HG03354 (cell line): Measurements from ENCODE around the gene CPNE5.

Experiments
- ATAC-seq: cut with Tn5 transposase; IDR thresholded peaks from one replicate; pipeline ENCODE4 v1.9.1; 2021; ENCODE audit warnings: mild to moderate bottlenecking; ENCODE audit not compliant: unreplicated experiment, poor library complexity, severe bottlenecking

The CPNE5 gene

DNA sequence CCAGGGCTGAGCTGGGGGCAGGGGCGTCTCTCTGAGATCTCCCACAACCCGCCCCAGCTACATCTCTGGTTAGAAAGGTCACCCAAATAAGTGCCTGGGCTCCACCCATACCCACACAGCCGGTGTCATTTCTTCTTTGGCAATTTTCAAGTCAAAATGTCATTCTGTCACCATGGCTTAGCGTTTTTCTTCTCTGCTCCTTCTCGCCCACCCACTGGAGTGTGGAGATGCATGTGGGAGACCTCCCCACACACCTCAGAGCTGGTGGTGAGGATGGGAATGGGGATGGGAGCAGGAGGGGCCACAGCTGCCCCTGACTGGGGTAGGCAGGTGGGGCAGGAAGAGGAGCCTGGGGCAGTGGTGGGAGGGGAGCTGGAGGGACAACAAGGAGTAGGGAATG is 63.1 kb downstream of the CPNE5 start:
- no peak for ATAC-seq

DNA sequence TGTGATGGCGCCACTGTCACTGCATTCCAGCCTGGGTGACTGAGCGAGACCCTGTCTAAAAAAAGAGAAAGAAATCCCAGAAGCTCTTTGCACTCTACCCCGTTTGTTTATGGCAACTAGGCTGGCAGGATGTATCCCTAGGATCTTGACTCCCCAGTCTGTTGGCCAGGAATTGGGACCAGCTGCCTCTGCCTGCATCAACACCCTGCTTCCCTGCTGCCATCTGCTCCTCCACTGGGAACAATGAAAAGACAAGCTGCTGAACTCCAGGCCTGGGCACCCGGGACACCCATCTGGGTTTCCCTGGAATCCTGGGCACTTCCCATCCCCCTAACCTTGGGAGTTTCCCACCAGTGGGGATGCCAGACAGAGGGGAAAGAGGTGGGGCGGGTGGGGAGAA is 64.9 kb downstream of the CPNE5 start:
- no peak for ATAC-seq

DNA sequence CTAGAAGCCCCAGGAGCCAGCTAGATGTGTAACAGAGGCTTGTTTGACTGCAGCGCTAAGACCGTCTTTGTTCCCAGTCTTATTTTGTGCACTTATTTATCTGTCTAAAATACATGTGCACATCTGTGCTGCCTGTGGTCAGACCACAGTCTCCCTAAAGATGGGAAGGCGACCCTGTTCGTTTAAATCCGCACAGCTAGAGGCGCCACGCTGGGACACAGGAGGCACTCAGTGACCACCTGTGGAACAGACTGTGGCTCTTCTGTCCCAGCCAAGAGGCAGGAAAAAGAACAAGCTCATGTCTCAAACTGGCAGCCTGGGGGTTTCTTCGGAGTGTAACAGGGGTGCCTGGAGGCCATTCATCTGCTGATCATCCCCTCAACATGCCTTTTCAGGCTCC is 66.8 kb downstream of the CPNE5 start:
- ATAC-seq: no peak

DNA sequence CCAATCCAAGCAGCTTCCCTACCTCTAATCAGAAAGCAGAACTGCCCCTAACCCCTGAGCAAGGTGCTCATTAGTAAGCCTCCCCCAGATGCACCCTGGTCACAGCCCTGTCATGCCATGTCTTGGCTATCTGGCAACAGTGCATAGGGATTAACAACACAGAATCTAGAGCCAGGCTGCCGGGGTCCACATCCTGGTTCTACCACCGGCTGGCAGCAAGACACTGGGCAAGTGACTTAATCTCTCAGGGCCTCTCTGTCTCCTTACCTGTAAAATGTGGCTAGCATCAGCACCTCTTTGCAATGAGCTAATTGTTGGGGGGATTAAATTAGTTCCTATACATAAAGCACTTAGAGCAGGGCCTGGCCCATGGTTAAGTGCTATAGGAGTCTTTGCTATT is 68.1 kb downstream of the CPNE5 start:
- no peak for ATAC-seq

DNA sequence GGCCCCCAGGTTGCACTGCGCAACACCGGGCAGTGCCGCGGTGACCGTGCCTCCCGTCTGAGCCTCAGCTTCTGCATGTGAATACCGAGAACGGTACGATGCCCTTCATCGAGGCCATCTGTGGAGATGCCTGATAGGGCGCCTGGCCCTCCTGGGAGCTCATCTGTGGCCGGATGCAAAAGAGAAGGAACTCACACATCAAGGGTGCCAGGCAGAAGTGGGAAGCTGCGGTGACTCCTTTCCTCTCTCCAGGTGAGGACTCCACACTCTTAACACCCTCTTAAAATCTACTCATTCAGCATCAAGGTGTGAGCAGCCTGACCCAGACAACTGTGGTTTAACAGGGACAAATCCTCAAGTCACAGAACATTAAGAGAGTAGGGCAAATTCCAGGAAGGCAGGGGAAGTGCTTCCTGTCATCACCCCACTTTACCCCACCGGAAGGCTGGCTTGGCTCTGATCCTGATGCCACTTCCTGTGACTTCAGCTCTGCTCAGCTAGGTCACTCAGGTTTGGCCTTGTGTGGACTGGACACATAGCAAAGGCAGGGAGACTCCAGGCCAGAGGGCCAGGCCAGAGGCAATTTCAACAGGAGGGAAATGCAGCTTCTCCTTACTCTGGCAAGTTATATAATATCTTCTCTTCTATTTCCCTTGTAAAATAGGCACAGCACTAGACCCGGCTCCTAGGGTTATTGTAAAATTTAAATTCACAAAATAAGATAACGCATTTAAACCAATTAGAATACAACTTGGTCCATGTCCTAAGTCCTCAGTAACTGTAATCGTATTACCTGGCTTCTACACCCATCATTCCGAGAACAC is 69.4 kb downstream of the CPNE5 start:
- ATAC-seq: no peak

DNA sequence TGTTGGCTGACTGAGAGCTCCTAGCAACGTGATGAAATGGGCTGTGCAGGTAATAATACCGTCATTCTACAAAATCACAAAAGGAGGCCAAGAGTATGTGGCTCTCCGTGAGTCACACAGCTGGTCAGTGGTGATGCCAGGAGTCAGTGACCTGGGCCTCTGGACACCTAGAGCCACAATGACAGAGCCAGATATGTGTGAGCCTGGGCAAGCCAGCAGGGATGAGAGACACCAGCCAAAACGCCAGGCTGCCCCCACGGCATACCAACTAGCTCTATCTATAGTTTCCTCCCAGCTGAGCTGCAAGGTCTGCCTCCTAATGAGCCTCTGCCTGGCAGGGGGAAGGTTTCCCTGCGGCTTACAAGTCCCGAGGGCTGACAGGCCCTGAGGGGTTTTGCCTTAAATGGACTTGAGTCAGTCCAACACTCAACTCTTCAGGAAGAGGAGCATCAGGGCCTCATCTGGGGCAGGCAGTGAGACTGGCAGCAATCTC is 70.0 kb downstream of the CPNE5 start:
- no peak for ATAC-seq

DNA sequence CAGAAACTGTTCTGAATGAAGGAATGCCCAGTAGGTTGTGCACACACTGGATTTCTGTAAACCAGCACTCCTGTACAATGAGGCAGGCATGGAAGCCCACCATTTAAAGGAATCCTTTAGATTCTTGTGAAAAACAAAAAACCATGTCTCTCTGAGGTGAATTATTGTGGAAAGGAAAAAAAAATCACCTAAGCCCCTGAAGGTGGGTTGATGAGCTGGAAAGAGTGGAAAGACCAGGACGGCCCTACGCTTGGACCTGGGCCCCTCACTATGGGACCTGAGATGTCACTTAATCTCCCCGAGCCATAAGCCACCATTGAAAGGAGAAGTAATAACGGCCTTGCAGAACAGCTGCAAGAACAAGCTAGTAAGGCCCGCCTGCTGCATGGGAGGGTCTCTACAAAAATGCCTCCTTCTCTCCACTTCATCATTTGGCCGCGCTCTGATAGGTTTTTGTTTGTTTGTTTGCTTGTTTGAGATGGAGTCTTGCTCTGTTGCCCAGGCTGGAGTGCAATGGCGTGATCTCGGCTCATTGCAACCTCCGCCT is 72.8 kb downstream of the CPNE5 start:
- ATAC-seq: no peak

DNA sequence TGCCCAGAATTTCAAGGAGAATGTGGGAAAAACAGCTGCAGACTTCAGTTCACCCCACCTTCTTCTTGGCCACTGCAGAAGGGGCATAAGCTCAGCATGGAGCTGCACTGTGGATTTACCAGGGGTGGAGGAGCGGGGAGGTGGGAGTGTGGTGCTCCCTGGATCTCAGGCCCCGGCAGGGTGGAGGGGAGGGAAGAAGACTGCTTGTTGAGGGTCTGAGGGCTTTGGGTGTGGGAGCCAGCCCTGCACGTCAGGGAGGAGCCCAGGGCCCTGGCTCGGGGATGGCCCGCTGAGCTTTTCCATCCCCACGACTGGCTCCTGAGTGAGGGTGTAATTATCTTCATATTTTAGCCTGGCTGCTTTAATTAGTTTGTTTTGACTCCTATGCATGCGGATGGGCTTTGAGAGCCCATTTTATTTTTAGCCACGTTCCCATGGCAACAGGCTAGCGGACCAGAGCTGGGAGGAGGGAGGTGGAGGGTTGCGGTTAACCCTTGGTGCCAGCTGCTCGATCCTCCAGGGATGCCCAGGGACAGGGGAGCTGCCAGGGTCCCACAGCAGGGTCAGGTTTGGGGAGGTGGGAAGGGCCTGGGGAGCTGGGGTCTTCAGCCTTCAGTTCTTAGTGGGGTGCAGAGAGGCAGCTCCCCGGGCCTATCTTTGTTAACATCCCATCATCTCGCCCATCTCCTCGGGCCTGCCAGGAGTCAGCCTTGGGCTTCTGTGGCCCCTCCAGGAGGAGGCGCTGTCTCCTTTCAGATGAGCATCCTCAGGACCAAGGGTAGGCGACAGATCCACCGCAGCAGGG is 73.4 kb downstream of the CPNE5 start:
- peak; percentile 73 for ATAC-seq

DNA sequence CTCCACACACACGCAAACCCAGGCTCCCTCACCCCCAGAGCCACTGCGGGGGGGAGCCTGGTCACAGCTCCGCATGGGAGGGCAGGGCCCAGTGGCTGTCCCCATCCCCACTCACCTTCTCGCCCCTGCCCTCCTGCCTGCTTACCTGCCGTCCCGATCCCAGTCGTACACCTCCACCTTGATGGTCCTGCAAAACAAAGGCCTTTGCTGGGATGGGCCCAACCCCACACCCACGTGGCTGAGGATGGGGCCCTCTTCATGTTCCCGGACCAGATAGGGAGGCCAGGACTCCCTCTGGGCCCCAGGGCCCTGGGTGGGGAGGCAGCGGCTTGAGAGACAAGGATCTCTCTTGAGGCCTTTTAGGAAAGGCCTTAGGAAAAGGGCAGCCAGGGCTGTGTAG is 74.1 kb downstream of the CPNE5 start:
- no peak for ATAC-seq

DNA sequence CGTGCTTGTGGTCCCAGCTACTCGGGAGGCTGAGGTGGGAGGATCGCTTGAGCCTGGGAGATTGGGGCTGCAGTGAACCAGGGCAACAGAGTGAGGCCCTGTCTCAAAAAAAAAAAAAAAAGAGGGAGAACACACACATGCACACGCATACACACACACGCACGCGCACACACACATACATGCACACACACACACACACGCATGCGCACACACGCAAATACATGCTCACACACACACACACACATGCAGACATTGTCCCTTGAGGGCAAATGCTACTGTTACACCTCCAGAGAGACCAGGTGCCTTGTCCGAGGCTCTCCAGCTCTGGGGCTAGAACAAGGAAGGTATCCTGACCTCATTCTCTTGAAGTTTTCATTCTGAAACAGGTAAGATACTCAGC is 77.1 kb downstream of the CPNE5 start:
- ATAC-seq: no peak

DNA sequence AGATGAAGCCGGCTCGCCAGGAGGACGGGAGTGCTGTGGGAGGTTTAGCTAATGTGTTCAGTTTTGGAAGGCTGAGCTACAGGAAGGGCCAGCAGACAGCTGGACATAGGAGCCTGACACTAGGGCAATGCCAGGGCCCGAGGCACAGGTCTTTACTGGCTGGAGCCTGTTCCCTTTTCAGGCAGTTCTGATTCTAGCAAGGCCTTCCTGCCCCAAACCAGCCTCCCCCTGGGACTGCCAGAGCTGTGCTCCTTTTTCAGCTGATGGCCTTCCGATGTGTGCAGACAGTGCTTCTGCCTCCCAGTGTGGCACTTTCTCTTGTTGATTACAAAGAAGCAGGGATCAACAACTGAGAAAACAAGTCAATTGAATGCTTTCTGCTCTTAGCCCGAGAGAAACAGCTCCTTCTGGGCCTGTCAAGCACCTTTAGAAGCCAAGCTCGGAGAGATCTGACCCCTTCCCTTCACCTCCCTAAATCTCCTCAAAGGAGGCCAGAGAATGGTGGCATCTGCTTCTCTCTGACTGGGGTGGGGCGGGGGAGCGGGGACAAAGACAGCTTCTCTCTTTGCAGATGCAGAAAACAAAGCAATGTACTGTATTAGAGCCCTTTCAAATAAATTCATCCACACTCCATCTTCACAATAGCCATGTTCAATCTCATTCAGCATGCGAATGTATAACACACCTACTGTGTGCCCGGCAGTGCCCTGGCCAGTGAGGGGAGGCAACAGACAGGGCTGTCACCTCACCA is 78.4 kb downstream of the CPNE5 start:
- no peak for ATAC-seq

DNA sequence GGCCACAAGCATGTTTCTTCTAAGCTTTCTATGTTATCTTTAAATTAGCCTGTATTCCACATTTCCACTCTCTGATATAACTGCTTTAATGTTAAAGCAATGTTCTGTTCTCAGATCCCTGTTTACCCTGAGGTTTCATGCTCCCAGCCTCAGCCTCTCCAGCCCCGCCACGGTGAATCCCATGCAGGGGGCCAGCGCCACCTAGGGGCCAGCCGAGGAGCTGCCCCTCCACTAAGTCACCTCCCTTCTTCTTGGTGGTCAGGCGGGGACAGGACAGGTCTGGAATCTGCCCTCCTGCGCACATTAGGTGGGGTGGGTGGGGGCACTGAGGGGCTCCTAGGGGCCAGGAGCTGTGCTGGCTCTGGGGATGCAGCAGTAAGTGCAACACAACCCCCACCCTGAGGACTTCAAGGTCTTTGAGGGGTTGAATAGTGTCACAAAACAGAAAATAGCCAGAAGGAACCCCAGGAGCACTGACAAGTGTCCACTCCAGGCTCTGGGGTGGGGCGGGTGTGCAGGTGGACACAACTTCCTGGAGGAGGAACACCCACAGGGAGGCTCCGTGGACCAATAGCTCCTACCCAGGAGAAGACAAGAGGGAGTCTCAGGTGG is 80.0 kb downstream of the CPNE5 start:
- ATAC-seq: peak; percentile 37

DNA sequence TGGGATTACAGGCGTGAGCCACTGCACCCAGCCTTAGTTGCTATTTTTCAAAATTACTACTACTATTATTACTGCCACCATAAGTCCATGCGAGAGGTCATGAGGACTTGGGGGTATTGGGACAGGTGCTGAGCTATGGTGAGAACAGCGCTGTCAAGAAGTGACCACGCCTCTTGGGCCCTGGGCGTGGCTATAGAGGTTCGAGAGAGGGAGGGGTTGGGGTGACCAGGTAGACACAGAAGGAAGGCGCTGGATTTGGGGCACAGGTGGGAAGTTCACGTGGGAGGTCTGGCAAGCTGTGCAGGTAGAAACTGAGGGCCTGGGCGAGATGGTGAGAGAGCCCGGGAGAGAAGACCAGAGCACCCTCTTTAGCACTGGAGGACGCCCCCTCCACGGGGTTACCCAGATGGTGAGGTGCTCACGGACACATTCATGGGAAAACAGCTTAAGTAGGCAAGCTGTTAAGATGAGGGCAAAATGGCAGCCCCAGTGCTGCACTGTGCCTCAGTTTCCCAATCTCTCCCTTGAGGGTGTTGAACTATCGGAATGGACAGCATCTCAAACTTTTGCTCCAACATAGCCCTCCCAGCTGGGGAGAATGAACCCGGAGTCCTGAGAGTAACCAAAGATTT is 80.6 kb downstream of the CPNE5 start:
- no peak for ATAC-seq

DNA sequence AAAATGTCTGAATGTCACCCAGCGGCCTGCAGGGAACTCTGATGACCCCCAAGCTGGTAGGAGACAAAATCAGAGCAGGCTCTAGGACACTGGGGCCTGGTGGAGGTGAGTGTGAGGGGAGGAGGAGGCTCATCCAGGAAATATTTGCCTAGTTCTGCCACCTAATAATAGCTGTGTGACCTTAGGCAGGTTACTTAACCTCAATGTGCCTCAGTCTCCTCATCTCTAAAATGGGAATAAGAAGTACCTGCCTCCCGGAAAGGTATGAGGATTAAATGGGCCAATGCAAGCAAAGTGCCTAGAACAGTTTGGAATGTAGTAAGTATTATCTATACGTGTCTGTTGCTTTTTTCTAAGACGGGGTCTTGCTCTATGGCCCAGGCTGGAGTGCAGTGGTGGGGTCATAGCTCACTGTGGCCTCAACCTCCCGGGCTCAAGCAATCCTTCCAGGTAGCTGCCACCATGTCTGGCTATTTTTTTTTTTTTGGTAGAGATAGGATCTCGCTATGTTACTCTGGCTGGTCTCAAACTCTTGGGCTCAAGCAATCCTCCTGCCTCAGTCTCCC is 81.2 kb downstream of the CPNE5 start:
- no peak for ATAC-seq

DNA sequence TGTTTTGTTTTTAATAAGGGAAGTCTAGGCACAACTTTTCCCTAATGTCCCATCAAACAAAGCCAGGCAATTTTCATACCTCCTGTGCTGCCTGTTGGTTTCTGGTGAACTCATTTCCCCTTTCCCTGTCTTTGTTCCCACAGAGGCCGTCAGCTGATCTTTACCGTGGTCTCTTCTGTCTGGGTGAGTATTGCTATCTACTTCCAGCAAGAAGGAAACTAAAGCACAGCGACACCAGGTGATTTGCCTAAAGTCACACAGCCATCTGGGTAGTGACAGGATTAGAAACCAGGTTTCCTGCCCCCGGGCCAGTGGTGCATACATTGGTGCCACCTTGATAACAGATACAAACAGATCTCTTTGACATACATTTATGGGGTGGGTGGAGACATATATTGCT is 82.0 kb downstream of the CPNE5 start:
- ATAC-seq: no peak

DNA sequence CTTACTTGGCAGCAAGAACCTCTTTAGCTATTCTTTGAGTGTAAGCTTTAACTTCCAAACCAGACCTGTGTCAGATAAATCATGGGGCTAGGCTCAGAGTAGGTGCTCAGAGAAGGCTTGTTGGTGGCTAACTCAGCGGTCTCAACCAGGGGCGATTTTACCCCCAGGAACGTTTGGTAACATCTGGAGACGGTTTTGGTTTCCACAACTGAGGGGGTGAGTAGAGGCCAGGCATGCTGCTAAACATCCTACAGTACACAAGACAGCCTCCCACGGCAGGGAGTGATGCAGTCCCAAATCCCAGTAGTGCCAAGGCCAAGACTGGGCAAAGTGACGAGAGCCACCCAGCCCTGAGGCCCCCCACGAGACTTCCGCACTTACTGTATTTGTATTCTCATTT is 82.5 kb downstream of the CPNE5 start:
- ATAC-seq: no peak

DNA sequence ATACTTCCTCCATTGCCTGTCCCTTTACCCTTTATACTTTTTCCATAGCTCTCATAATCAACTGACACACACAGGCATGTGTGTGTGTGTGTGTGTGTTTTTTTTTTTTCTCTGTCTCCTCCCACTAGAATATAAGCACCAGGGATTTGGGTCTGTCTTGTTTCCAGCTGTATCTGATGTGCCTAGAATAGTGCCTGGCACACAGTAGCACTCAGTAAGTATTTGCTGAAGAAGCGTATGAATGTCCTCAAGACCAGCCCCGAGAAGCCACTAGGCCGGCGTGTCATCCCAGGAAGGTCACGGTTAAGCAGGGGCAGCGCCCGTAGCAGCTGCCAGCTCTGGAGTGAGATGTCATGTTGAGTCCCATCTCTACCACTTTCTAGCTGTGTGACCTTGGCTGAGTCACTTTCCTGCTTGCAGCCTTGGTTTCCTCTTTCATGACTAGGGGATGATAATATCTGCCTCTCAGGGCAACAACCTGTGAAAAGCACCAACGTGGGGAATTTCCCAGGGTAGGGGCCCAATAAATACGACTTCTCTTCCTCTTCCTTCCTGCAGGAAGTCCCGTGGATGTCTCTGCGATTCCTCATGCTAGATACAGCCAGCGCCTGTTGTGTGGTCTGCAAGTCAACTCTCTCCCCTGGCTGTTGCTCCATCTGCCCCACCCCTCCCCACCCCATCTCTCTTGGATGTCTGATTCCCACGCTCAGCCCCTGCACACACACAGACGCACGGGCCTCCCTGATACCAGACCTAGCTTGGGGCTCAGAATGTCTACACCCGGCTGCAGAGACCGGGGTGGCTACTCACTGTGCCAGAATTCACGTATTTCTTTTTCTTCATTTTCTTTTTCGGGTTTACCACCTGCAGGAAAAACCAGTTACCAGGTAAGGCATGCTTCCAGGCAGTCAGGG is 83.6 kb downstream of the CPNE5 start:
- peak; percentile 41 for ATAC-seq
